Measurements from ENCODE around the gene DIP2C. TPM values are rescaled to one million over a fixed set of nuclear protein-coding genes. Genes with fewer than 3 reads are reported as not detected.

Gene DIP2C
- total RNA-seq, 1 experiment from 2014 or later: 11.0 TPM

- Mint-ChIP-seq H3K4me3 (ENCODE audit: low read depth, unreplicated experiment) (no peak overlapping the region), H3K27me3 (ENCODE audit: unreplicated experiment) (no peaks in the 10 kb centered on the region), H3K4me1 (ENCODE audit: low read depth, unreplicated experiment) (no peaks in the 10 kb centered on the region), H3K36me3 (ENCODE audit: insufficient read depth, unreplicated experiment) (peaks cover 6% of the 10 kb centered on the region), H3K27ac (ENCODE audit: unreplicated experiment) (no peak overlapping the region), H3K9me3 (ENCODE audit: low read depth, unreplicated experiment) (no peaks in the 10 kb centered on the region)
- intact Hi-C loops (cut with micrococcal nuclease; ENCODE audit: unreplicated experiment): no loop called here
- no peak for TF ChIP-seq CTCF (IDR thresholded peaks at IDR 0.05; ENCODE audit: unreplicated experiment)
- CTCF ChIA-PET: no interaction called here
- no peak for DNase-seq
- BruUV-seq (replicated peaks): no TSS peak
Measured at GRCh38 chr10:246431-246830, 443.0 kb downstream of the DIP2C start.

GRCh38 chr10:244227-244626 lies 445.2 kb downstream of the DIP2C start:
- intact Hi-C loops (cut with micrococcal nuclease; ENCODE audit: unreplicated experiment): no loop called here
- Mint-ChIP-seq H3K36me3 (ENCODE audit: insufficient read depth, unreplicated experiment) (peaks cover 8% of the 10 kb centered on the region), H3K27ac (ENCODE audit: unreplicated experiment) (no peak overlapping the region), H3K4me3 (ENCODE audit: low read depth, unreplicated experiment) (no peak overlapping the region), H3K9me3 (ENCODE audit: low read depth, unreplicated experiment) (no peaks in the 10 kb centered on the region), H3K27me3 (ENCODE audit: unreplicated experiment) (no peaks in the 10 kb centered on the region), H3K4me1 (ENCODE audit: low read depth, unreplicated experiment) (no peaks in the 10 kb centered on the region)
- no TSS peak for BruUV-seq (replicated peaks)
- DNase-seq: no peak
- CTCF ChIA-PET: no interaction called here
- no peak for TF ChIP-seq CTCF (IDR thresholded peaks at IDR 0.05; ENCODE audit: unreplicated experiment)

- CTCF ChIA-PET: no interaction called here
- H3K36me3 Mint-ChIP-seq (ENCODE audit: insufficient read depth, unreplicated experiment): peaks cover 10% of the 10 kb centered on the region
Measured at GRCh38 chr10:241966-242643, 447.4 kb downstream of the DIP2C start.

GRCh38 chr10:241451-241850 lies 448.0 kb downstream of the DIP2C start:
- Mint-ChIP-seq H3K4me1 (ENCODE audit: low read depth, unreplicated experiment) (no peaks in the 10 kb centered on the region), H3K4me3 (ENCODE audit: low read depth, unreplicated experiment) (no peak overlapping the region), H3K27me3 (ENCODE audit: unreplicated experiment) (no peaks in the 10 kb centered on the region), H3K36me3 (ENCODE audit: insufficient read depth, unreplicated experiment) (peaks cover 10% of the 10 kb centered on the region), H3K9me3 (ENCODE audit: low read depth, unreplicated experiment) (no peaks in the 10 kb centered on the region), H3K27ac (ENCODE audit: unreplicated experiment) (no peak overlapping the region)
- no TSS peak for BruUV-seq (replicated peaks)
- no peak for DNase-seq
- CTCF ChIA-PET: no interaction called here
- intact Hi-C loops (cut with micrococcal nuclease; ENCODE audit: unreplicated experiment): no loop called here
- TF ChIP-seq CTCF (IDR thresholded peaks at IDR 0.05; ENCODE audit: unreplicated experiment): no peak

More at GRCh38 chr10:241966-242643, 447.4 kb downstream of the DIP2C start:
- intact Hi-C loops (cut with micrococcal nuclease; ENCODE audit: unreplicated experiment): no loop called here
- Mint-ChIP-seq H3K27me3 (ENCODE audit: unreplicated experiment) (no peaks in the 10 kb centered on the region), H3K27ac (ENCODE audit: unreplicated experiment) (no peak overlapping the region), H3K9me3 (ENCODE audit: low read depth, unreplicated experiment) (no peaks in the 10 kb centered on the region), H3K4me3 (ENCODE audit: low read depth, unreplicated experiment) (no peak overlapping the region), H3K4me1 (ENCODE audit: low read depth, unreplicated experiment) (no peaks in the 10 kb centered on the region)
- BruUV-seq (replicated peaks): no TSS peak
- no peak for TF ChIP-seq CTCF (IDR thresholded peaks at IDR 0.05; ENCODE audit: unreplicated experiment)
- DNase-seq: no peak

Data from Calu3 (cell line).